GM18511 (cell line): ENCODE measurements around the gene ZNRF3.

Source experiments
- ATAC-seq: cut with Tn5 transposase; IDR thresholded peaks from one replicate; pipeline ENCODE4 v1.9.1; 2021; ENCODE audit warnings: mild to moderate bottlenecking, moderate library complexity; ENCODE audit not compliant: unreplicated experiment

The ZNRF3 gene

GRCh38 chr22:29106839-29107238 is 223.5 kb downstream of the ZNRF3 start:
- ATAC-seq, result no peak
